ENCODE data around the gene SLC16A10.

Gene SLC16A10

GRCh38 chr6:111265842-111266241 lies 178.5 kb downstream of the SLC16A10 start:
- DNase-seq: no peak

GRCh38 chr6:111266276-111266675 lies 179.0 kb downstream of the SLC16A10 start:
- DNase-seq: no peak

GRCh38 chr6:111267764-111268333 lies 180.5 kb downstream of the SLC16A10 start:
- DNase-seq: no peak

GRCh38 chr6:111269401-111269970 lies 182.2 kb downstream of the SLC16A10 start:
- DNase-seq: no peak

GRCh38 chr6:111270121-111270520 lies 182.8 kb downstream of the SLC16A10 start:
- DNase-seq: no peak

- DNase-seq: no peak
Observed at GRCh38 chr6:111274593-111275217, 187.4 kb downstream of the SLC16A10 start.

GRCh38 chr6:111276335-111276734 lies 189.0 kb downstream of the SLC16A10 start:
- no peak for DNase-seq

GRCh38 chr6:111276736-111277135 lies 189.4 kb downstream of the SLC16A10 start:
- DNase-seq: no peak

- no peak for DNase-seq
Observed at GRCh38 chr6:111277819-111278218, 190.5 kb downstream of the SLC16A10 start.

GRCh38 chr6:111278731-111279130 lies 191.4 kb downstream of the SLC16A10 start:
- no peak for DNase-seq

- no peak for DNase-seq
Observed at GRCh38 chr6:111280445-111280955, 193.2 kb downstream of the SLC16A10 start.
